ENCODE results near the gene KRT222. TPM values are rescaled to one million over a fixed set of nuclear protein-coding genes. Genes with fewer than 3 reads are reported as not detected.

The KRT222 gene
- total and polyA plus RNA-seq, 8 donors = 0.21 to 0.61 (median 0.38) TPM; not detected in 1

DNA sequence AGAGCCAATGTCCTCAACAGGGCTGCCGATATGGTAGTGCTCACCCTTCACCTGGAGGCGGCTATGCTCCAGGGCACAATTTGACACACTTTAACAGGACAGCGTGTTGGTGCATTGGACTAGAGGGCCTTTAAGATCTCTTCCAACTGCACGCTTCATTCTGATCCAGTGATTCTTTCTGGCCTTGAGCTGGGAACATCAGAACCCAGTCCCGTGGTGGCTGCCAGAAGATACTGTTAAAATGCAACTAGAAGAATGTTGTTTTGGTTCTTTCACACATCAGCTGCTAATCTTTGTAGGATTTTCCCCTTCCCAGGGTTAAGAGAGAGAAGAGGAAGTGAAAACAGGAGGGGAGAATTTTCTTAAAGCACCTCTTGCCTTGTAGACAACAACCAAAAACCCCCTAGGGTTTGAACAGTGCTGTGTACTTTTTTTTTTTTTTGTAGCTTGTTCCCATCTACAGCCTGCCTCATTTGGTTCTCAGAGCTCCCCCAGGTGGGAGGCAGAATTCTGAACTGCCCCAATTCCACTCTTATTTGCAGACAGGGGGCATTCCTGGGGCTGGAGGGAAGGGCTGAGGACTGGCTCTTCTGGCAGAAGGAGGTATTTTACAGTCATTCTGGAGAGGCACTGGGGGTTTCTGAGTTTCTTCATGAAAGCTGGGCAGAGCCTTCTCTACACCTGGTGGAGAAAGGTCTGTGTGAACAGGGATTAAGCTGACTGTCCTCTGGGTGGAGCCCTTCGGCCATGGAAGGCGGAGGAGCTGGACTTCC, 49.7 kb downstream of the KRT222 start:
- Histone ChIP-seq H3K4me3 (no peak overlapping the region), H3K27ac (no peak overlapping the region), H3K4me1 (peaks cover 5 to 25% of the 10 kb centered on the region in 2 donors), H3K9me3 (no peaks in the 10 kb centered on the region), H3K36me3 (no peaks in the 10 kb centered on the region), H3K27me3 (no peaks in the 10 kb centered on the region)
- ATAC-seq (peak; percentile 81), DNase-seq (peak in 3 of 4 donors; percentile 17 to 70 (median 50))
- TF ChIP-seq, protein P1, sequence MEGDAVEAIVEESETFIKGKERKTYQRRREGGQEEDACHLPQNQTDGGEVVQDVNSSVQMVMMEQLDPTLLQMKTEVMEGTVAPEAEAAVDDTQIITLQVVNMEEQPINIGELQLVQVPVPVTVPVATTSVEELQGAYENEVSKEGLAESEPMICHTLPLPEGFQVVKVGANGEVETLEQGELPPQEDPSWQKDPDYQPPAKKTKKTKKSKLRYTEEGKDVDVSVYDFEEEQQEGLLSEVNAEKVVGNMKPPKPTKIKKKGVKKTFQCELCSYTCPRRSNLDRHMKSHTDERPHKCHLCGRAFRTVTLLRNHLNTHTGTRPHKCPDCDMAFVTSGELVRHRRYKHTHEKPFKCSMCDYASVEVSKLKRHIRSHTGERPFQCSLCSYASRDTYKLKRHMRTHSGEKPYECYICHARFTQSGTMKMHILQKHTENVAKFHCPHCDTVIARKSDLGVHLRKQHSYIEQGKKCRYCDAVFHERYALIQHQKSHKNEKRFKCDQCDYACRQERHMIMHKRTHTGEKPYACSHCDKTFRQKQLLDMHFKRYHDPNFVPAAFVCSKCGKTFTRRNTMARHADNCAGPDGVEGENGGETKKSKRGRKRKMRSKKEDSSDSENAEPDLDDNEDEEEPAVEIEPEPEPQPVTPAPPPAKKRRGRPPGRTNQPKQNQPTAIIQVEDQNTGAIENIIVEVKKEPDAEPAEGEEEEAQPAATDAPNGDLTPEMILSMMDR (IDR thresholded peaks at IDR 0.05) = peak; percentile 26 to 29
- intact Hi-C loops (cut with DNase I) = loop anchor here in 1 of 2 donors (5.0 kb wide), 1 partner anchor 177 kb away; no protein-coding TSS in a partner anchor

DNA sequence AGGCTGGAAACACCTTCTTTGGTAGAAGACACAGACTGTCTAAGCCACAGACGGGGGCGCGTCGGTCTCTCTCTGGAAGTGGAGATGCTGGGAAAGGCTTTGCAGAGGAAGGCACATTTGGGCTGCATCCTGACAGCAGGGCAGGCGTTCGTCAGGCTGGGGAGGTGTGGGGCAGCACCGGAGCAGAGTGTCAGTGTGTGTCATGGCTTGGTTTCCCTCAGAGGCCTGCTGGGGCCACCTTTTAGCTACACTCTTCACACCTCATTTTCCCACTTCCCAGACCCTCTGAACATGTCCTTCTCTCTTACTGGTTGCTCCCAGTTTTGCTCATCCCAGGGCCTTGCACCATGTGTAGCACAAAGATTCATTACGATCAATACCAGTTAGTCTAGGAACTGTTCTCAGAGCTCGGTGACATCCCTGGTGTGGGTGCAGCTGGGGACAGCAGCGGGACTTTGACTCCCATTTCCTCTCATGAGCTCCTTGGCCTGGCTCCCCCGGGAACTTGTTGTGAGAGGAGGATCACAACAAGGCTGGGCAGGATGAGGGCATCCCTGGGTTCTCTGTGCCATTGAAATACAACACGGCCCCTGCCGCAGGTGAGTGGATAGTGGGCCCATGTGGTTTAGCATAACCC, 50.4 kb downstream of the KRT222 start:
- Histone ChIP-seq H3K9me3 (no peaks in the 10 kb centered on the region), H3K4me1 (peaks cover 0 to 18% of the 10 kb centered on the region in 2 donors), H3K27ac (no peak overlapping the region), H3K36me3 (no peaks in the 10 kb centered on the region), H3K4me3 (no peak overlapping the region), H3K27me3 (no peaks in the 10 kb centered on the region)
- intact Hi-C loops (cut with DNase I) = loop anchor here in 1 of 2 donors (5.0 kb wide), 1 partner anchor 178 kb away; no protein-coding TSS in a partner anchor
- TF ChIP-seq, protein P1 (IDR thresholded peaks at IDR 0.05) = no peak
- ATAC-seq = no peak
- no peak for DNase-seq

DNA sequence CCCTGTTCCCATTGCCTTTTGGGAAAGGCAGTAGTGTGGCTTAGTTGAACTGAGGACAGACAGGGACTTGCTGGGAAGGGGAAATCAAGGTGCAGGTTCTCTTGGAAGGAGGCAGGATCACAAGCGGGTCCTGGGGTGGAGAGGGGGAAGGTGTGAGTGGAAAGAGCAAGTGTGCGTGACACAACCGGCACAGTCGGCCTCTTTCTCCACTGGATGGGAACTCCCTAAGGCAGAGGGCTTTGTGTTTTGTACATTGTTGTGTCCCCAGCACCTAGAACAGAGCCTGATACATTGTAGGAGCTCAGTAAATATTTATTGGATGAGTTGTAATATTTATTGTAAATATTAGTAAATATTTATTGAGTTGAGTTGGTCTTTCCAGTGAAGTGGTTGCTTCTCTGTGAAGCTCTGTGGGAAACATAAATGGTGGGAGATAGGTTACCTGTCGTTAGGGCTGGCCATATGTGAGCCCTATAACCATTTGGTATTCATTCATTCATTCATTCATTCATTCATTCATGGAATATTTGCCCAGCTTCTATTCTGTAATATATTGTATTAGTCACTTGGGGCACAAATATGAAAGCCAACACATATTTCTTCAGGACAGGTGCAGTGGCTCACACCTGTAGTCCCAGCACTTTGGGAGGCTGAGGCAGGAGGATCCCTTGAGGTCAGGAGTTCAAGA, 51.4 kb downstream of the KRT222 start:
- ATAC-seq (no peak), DNase-seq (no peak)
- intact Hi-C loops (cut with DNase I) = no loop called here
- no peaks in the 10 kb centered on the region for H3K9me3 ChIP-seq
- TF ChIP-seq, protein P1 (IDR thresholded peaks at IDR 0.05) = no peak
- H3K27me3 ChIP-seq = no peaks in the 10 kb centered on the region
- H3K36me3 ChIP-seq = no peaks in the 10 kb centered on the region
- H3K4me3 ChIP-seq = no peak overlapping the region
- no peak overlapping the region for H3K27ac ChIP-seq
- H3K4me1 ChIP-seq = peaks cover 0 to 17% of the 10 kb centered on the region in 2 donors

DNA sequence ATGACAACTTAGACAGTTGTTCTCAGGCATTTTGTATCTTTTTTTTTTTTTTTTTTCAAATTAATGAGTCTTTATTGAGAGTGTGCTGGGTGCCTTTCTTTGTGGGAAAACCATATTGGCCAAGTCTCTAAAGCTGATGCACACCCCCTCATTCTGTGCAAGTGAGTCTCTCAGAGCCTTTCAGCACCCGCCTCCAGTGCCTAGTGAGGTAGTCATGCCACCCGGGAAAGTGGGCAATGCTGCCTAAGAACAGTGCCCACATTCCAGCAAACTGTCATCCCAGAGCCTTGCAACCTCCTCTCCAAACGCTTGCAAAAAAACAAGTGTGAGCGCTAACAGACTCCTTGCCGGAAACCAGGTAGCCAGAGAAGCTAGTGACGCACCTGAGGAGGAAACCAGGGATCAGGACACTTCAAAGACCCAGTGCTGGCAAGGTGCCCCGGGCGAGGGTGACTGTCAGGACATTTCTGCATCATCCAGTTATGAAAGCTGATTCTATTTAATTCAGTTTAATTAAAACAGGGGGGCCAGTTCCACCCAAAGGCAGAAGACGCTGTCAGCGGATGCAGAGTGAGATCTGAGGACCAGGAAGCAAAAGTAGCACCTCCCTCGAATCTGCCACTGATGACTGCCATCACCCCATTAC, 52.3 kb downstream of the KRT222 start:
- H3K36me3 ChIP-seq = no peaks in the 10 kb centered on the region
- TF ChIP-seq, protein P1 (IDR thresholded peaks at IDR 0.05) = no peak
- no peak overlapping the region for H3K27ac ChIP-seq
- H3K4me1 ChIP-seq = peaks cover 0 to 18% of the 10 kb centered on the region in 2 donors
- peak; percentile 6 for ATAC-seq
- intact Hi-C loops (cut with DNase I) = no loop called here
- no peak overlapping the region for H3K4me3 ChIP-seq
- DNase-seq = no peak
- no peaks in the 10 kb centered on the region for H3K9me3 ChIP-seq
- no peaks in the 10 kb centered on the region for H3K27me3 ChIP-seq
